Islet of Langerhans (tissue), 1 donor: Measurements from ENCODE around the gene OR2B3.
"Not testable (repeated sequence)": the region's sequence is repeated elsewhere in the genome, so short reads cannot be mapped to it uniquely, and the experiment has no call there.

Experiments
- FAIRE-seq: peaks from one replicate; lab custom pipeline; 2011; peaks lifted over from hg19 to GRCh38; lab: Jason Lieb, UNC

OR2B3 gene

DNA sequence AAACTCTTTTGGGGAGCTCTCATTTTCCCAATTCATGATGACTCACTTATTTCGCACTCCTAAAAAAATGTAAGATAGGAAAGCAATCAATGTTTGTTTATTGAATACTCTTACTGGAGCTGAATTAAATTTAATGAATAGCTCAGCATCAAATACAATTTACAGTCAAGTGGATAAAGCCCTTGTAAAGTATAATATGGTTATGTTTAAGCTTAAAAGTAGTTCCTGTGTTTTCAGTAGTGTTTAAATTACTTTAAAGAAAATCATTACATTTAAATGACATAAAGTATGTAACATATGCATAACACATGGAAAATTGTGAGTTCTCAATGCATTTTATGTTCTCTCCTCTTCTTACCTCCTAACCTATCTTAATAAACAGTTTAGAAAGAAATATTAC is at the start of gene OR2B3:
OR2B3 (minus strand) TSS at position 101 of the 400 bp plus-strand sequence; CDS start at position 36, 65 bp downstream.
- no peak for FAIRE-seq

DNA sequence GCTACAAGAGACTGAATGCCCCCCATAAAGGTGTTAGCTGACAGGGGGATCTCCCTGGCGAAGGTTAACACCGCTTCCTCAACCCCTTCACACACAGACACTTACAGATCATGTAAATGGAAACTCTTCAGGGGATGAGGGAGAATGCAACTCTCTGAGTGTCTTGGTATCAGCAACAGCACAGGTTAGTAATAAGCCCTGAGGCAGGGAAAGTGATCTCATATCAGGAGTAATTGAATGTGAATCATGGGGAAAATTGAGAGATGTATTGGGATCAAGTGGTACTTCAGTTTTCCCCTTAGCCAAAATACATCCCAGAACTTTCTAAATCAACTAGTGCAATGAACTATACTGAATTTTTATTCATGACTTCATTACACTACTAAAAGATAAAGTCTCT is 44.6 kb upstream of the OR2B3 start:
- no peak for FAIRE-seq

GRCh38 chr6:29130644-29131043 is 43.5 kb upstream of the OR2B3 start:
- no peak for FAIRE-seq

- no peak for FAIRE-seq
Observed at GRCh38 chr6:29129326-29130012, 42.4 kb upstream of the OR2B3 start.

DNA sequence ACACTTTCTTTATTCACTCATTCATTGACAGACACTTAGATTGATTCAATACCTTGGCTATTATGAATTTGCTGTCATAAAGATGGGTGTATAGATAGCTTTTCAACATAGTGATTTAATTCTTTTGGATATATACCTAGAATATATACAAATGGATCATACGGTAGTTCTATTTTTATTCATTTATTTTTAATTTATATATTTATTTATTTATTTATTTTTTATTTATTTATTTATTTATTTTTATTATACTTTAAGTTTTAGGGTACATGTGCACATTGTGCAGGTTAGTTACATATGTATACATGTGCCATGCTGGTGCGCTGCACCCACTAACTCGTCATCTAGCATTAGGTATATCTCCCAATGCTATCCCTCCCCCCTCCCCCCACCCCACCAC is 27.9 kb upstream of the OR2B3 start:
- not testable (repeated sequence) for FAIRE-seq

GRCh38 chr6:29112135-29112534 is 25.0 kb upstream of the OR2B3 start:
- no peak for FAIRE-seq

DNA sequence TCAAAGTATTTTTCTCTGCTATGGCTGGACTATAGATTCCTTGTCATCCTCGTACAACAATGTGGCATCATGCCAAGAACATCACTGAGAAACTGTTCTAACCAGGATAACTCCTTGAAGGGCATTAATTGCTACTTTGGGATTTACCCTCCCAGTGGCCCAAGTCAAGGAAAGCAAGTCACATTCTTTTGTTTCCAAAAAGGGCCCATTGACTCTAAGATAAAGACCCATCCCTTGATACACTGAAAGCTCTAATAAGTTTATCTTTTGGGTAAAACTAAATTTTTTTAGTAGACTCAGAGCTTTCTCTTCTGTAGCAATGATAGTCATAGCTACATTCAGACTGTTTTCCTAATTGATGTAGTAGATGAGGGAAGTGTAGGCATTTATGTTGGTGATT is 20.6 kb upstream of the OR2B3 start, which contains the start of gene OR2J3:
OR2J3 (plus strand) TSS at position 301 of the 400 bp plus-strand sequence. CDS start 3,833 bp downstream, outside the sequence.
- no peak for FAIRE-seq

DNA sequence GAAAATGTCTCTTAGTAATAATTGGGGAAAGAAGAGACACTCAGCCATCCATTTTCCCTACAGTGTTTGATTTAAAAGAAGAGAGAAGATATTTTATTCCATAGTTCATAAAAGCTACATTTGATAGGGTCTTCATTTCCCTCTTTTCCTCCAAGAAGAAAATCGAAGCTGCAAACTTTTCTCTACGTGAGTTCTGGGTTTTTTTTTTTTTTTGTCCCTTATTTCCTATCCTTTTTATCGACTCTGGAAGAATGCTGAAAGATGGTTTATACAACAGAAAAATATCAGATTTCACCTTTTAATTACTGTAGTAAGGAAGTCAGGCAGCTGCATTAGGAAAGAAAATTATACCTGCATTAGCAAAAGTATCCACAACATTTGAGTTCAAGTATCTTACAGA is 12.1 kb upstream of the OR2B3 start, which contains the start of gene OR2J1:
OR2J1 (plus strand) TSS at position 301 of the 400 bp plus-strand sequence. CDS start 1,453 bp downstream, outside the sequence.
- no peak for FAIRE-seq

DNA sequence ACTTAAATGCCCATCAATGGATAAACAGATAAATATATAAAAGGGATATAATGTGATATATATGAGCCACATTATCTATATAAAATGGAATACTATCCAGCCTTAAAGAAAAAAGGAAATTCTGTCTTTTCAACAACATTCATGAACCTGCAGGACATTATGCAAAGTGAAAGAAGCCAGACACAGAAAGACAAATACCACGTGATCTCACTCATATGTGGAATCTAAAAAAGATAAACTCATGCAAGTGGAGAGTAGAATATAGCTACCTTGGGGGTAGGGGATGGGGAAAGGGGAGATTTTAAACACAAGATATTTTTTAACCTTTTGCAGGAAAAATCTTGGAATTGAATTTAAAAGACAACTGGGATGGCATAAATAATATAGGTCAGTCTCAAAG is 10.7 kb upstream of the OR2B3 start:
- FAIRE-seq = no peak

- no peak for FAIRE-seq
Observed at GRCh38 chr6:29092957-29093356, 5.8 kb upstream of the OR2B3 start.

DNA sequence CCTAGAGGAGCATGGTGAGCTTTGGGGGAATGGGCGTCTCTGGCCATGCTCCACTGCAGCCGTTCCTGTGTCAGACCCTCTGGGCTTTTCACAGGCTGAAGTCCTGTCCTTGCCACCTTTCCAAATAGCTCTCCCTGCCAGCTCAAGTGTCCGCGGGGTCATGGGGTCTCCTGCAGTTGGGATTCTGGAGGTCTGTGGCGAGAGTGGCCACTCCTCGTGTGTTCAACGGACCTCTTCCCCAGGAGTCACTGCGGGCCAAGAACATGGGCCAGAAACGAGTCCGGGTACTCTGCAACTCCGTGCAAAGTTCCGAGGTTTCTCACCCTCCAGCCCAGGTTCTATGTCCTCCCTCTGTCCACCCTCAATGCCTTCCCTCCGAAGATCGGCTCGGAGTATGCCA is 4.7 kb downstream of the OR2B3 start:
- FAIRE-seq = no peak

GRCh38 chr6:29081312-29081711 is 5.8 kb downstream of the OR2B3 start:
- no peak for FAIRE-seq

DNA sequence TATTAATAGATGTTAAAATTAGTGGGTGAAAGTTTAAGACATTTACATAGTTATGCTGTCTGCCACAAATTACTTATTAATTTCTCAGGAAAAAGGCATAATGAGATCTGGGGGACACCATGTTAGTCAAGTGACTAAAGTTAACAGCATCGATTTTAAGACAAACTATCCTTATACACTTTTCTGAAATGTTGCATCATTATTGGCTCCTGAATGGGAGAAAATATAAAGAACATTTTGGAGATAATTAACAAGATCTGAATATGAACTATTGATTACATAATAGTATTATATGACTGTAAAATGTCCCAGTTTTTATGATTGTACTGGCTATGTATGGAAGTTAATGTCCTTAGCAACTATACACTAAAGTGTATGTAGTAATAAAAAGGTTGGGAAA is 7.9 kb downstream of the OR2B3 start:
- no peak for FAIRE-seq

- FAIRE-seq = no peak
Observed at GRCh38 chr6:29071831-29072723, 15.0 kb downstream of the OR2B3 start.

- no peak for FAIRE-seq
Observed at GRCh38 chr6:29051680-29052079, 35.4 kb downstream of the OR2B3 start.

DNA sequence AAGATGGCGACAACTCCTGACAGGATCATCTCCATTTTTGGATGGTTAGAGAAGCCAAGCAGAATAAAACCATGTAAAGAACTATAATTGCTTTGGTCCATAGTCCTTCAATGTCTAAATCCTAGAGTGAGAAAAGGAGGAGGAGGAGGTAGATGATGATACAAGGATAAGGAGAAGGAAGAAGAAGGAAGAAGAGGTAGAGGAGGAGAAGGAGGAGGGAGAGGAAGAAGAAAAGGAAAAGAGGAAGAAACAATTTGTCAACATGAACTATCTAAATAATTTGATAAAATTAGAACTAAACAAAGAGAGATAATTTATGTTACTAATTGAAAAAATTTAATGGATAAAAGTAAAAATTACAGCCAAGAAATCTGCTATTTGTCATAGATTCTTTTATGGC is 42.0 kb downstream of the OR2B3 start, which contains the start of gene OR2W1:
OR2W1 (minus strand) TSS at position 101 of the 400 bp plus-strand sequence; CDS start at position 101, 0 bp downstream.
- no peak for FAIRE-seq
